Liver (tissue), 3 donors: ENCODE measurements around the gene DGKH.

ENCODE experiments used
- FOXA1 ChIP-seq: IDR thresholded peaks from 2 replicates; pipeline ENCODE4 v1.6.1; 2016; ENCODE audit warnings: antibody characterized with exemption
- GABPA ChIP-seq, 2 donors: IDR thresholded peaks in 1 of 2; conservative IDR thresholded peaks in 1 of 2; 2 replicates each; pipeline ENCODE4 v1.6.1; 2016; ENCODE audit warnings: antibody characterized with exemption in 2 of 2, mild to moderate bottlenecking in 1 of 2, moderate library complexity in 1 of 2
- HNF4G ChIP-seq: IDR thresholded peaks from 2 replicates; pipeline ENCODE4 v1.6.1; 2016; ENCODE audit warnings: antibody characterized with exemption
- JUND ChIP-seq, 2 donors: IDR thresholded peaks; 2 replicates each; pipeline ENCODE4 v1.6.1; 2016; ENCODE audit warnings: antibody characterized with exemption in 2 of 2
- RAD21 ChIP-seq, 2 donors: IDR thresholded peaks; 2 replicates each; pipeline ENCODE4 v1.6.1; 2016; ENCODE audit warnings: antibody characterized with exemption in 2 of 2, mild to moderate bottlenecking in 2 of 2
- RXRA ChIP-seq, 2 donors: IDR thresholded peaks; 2 replicates each; pipeline ENCODE4 v1.6.1; 2017 to 2018; ENCODE audit warnings: antibody characterized with exemption in 2 of 2, mild to moderate bottlenecking in 1 of 2
- SP1 ChIP-seq: IDR thresholded peaks from 2 replicates; pipeline ENCODE4 v1.6.1; 2018; ENCODE audit warnings: antibody characterized with exemption, mild to moderate bottlenecking
- TAF1 ChIP-seq: conservative IDR thresholded peaks from 2 replicates; pipeline ENCODE4 v1.6.1; 2016; ENCODE audit warnings: antibody characterized with exemption, mild to moderate bottlenecking
- YY1 ChIP-seq: IDR thresholded peaks from 2 replicates; pipeline ENCODE4 v1.6.1; 2016; ENCODE audit warnings: antibody characterized with exemption, mild to moderate bottlenecking
- TF ChIP-seq, protein P1 (sequence below): fragments of 150-350 bp; IDR thresholded peaks from 2 replicates; pipeline ENCODE4 v1.5.1; 2017; ENCODE audit warnings: improper control_type of control experiment, low read depth, low read length; ENCODE audit not compliant: missing input control
- TF ChIP-seq, protein P2 (sequence below): IDR thresholded peaks from 2 replicates; pipeline ENCODE4 v1.6.1; 2016; ENCODE audit warnings: antibody characterized with exemption, mild to moderate bottlenecking
- TF ChIP-seq, protein P3 (sequence below): IDR thresholded peaks from 2 replicates; pipeline ENCODE4 v1.6.1; 2016; ENCODE audit warnings: antibody characterized with exemption
- TF ChIP-seq, protein P4 (sequence below): IDR thresholded peaks from 2 replicates; pipeline ENCODE4 v1.6.1; 2016; ENCODE audit warnings: antibody characterized with exemption
- TF ChIP-seq, protein P5 (sequence below): IDR thresholded peaks from 2 replicates; pipeline ENCODE4 v1.6.1; 2016; ENCODE audit warnings: antibody characterized with exemption
- donor health status: healthy.
- donor health status: healthy.

DNA sequence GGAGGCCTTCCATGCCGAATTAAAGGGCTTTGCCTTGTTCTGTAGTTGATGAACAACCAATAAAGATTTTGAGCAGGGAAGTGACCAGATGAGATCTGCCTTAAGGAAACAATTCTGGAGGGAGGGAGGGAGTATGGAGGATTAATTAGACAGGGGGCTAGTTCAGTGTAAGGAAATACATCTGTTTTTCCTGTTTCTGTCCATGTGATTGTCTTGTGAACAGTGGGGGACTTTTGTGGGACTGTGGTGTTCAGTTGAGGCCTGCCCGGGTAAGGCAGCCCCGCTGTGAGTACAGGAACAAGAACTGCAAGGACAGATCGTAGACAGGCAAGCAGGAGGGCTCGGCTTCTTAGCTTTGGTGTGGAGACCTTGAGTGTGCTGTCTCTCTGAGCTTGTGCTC lies 59.0 kb downstream of the DGKH start:
- TF ChIP-seq, protein P1, sequence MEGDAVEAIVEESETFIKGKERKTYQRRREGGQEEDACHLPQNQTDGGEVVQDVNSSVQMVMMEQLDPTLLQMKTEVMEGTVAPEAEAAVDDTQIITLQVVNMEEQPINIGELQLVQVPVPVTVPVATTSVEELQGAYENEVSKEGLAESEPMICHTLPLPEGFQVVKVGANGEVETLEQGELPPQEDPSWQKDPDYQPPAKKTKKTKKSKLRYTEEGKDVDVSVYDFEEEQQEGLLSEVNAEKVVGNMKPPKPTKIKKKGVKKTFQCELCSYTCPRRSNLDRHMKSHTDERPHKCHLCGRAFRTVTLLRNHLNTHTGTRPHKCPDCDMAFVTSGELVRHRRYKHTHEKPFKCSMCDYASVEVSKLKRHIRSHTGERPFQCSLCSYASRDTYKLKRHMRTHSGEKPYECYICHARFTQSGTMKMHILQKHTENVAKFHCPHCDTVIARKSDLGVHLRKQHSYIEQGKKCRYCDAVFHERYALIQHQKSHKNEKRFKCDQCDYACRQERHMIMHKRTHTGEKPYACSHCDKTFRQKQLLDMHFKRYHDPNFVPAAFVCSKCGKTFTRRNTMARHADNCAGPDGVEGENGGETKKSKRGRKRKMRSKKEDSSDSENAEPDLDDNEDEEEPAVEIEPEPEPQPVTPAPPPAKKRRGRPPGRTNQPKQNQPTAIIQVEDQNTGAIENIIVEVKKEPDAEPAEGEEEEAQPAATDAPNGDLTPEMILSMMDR = no peak
- TF ChIP-seq, protein P2, sequence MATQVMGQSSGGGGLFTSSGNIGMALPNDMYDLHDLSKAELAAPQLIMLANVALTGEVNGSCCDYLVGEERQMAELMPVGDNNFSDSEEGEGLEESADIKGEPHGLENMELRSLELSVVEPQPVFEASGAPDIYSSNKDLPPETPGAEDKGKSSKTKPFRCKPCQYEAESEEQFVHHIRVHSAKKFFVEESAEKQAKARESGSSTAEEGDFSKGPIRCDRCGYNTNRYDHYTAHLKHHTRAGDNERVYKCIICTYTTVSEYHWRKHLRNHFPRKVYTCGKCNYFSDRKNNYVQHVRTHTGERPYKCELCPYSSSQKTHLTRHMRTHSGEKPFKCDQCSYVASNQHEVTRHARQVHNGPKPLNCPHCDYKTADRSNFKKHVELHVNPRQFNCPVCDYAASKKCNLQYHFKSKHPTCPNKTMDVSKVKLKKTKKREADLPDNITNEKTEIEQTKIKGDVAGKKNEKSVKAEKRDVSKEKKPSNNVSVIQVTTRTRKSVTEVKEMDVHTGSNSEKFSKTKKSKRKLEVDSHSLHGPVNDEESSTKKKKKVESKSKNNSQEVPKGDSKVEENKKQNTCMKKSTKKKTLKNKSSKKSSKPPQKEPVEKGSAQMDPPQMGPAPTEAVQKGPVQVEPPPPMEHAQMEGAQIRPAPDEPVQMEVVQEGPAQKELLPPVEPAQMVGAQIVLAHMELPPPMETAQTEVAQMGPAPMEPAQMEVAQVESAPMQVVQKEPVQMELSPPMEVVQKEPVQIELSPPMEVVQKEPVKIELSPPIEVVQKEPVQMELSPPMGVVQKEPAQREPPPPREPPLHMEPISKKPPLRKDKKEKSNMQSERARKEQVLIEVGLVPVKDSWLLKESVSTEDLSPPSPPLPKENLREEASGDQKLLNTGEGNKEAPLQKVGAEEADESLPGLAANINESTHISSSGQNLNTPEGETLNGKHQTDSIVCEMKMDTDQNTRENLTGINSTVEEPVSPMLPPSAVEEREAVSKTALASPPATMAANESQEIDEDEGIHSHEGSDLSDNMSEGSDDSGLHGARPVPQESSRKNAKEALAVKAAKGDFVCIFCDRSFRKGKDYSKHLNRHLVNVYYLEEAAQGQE = no peak
- TF ChIP-seq TAF1 (no peak), JUND (IDR thresholded peaks at IDR 0.05) (no peak), GABPA (IDR thresholded peaks at IDR 0.05 in 1 of 2, conservative IDR thresholded peaks at IDR 0.05 in 1 of 2) (no peak), YY1 (no peak), SP1 (no peak), RAD21 (IDR thresholded peaks at IDR 0.05) (no peak), FOXA1 (no peak), HNF4G (no peak), RXRA (IDR thresholded peaks at IDR 0.05) (no peak)
- TF ChIP-seq, protein P3, sequence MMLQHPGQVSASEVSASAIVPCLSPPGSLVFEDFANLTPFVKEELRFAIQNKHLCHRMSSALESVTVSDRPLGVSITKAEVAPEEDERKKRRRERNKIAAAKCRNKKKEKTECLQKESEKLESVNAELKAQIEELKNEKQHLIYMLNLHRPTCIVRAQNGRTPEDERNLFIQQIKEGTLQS = no peak
- TF ChIP-seq, protein P4, sequence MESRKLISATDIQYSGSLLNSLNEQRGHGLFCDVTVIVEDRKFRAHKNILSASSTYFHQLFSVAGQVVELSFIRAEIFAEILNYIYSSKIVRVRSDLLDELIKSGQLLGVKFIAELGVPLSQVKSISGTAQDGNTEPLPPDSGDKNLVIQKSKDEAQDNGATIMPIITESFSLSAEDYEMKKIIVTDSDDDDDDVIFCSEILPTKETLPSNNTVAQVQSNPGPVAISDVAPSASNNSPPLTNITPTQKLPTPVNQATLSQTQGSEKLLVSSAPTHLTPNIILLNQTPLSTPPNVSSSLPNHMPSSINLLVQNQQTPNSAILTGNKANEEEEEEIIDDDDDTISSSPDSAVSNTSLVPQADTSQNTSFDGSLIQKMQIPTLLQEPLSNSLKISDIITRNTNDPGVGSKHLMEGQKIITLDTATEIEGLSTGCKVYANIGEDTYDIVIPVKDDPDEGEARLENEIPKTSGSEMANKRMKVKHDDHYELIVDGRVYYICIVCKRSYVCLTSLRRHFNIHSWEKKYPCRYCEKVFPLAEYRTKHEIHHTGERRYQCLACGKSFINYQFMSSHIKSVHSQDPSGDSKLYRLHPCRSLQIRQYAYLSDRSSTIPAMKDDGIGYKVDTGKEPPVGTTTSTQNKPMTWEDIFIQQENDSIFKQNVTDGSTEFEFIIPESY = no peak
- TF ChIP-seq, protein P5, sequence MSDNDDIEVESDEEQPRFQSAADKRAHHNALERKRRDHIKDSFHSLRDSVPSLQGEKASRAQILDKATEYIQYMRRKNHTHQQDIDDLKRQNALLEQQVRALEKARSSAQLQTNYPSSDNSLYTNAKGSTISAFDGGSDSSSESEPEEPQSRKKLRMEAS = no peak
